HCT116 (cell line): ENCODE data around the gene GTF3C4. TPM values are rescaled to one million over a fixed set of nuclear protein-coding genes. Genes with fewer than 3 reads are reported as not detected.

Experiments used
- ATAC-seq: fragments of 200-7000 bp; cut with Tn5 transposase; 2 replicates; pipeline ENCODE4 v1.9.1; 2020; ENCODE audit warnings: mild to moderate bottlenecking, moderate library complexity
- BruUV-seq: library from RNA; stranded (reverse); fragments of 400-500 nt; replicated peaks from 2 replicates; lab custom pipeline; 2021; lab: Mats Ljungman, UMichigan
- CTCF ChIA-PET: fragments of 300-600 bp; sonication (Branson Sonifier 250); formaldehyde crosslinking; loops from one replicate; lab custom pipeline; 2021; ENCODE audit warnings: antibody characterized with exemption; lab: Charles Lee
- POLR2A ChIA-PET: fragments of 300-600, 350-600 bp; sonication (Branson Sonifier 250); formaldehyde crosslinking; loops from one replicate; lab custom pipeline; 2021; ENCODE audit warnings: antibody characterized with exemption; lab: Charles Lee
- RAD21 ChIA-PET, 2 experiments: fragments of 300-600 bp; sonication (Branson Sonifier 250); formaldehyde crosslinking; loops; one replicate each; lab custom pipeline; 2023; ENCODE audit warnings: low total read pairs in 2 of 2; ENCODE audit not compliant: uncharacterized antibody in 2 of 2, unreplicated experiment in 2 of 2, low non-redundant PET in 1 of 2; lab: Charles Lee
- DNase-seq: peaks from one replicate; pipeline ENCODE4 v3.0.0-alpha.2; 2010; ENCODE audit warnings: low read depth, low spot score
- H2AFZ ChIP-seq: fragments of 200-600 bp; shearing (Covaris generic), sonication (generic); 2 replicates; pipeline ENCODE4 v1.6.1; 2017; ENCODE audit warnings: low read depth, mixed run types, mixed read lengths, antibody characterized with exemption, low read length; ENCODE audit not compliant: poor library complexity, severe bottlenecking
- H3K27ac ChIP-seq: 2 replicates; pipeline ENCODE4 v1.5.1; 2012; ENCODE audit warnings: low read depth, low read length
- H3K27me3 ChIP-seq: fragments of 200-600 bp; sonication (generic); 2 replicates; pipeline ENCODE4 v1.6.1; 2016; ENCODE audit warnings: mixed run types, low read length, mixed read lengths; ENCODE audit not compliant: insufficient read depth
- H3K36me3 ChIP-seq, 2 experiments: fragments of 200-500 bp in 1 of 2; fragments of 200-600 bp in 1 of 2; sonication (Bioruptor generic) in 1 of 2; sonication (generic) in 1 of 2; 2 replicates each; pipeline versions ENCODE4 v1.5.1 to v1.6.1; 2014 to 2016; ENCODE audit warnings: low read length in 2 of 2, inconsistent platforms in 1 of 2, mixed read lengths in 1 of 2, mixed run types in 1 of 2; ENCODE audit not compliant: insufficient read depth in 2 of 2, control insufficient read depth in 1 of 2
- H3K4me1 ChIP-seq, 2 experiments: fragments of 200-600 bp in 1 of 2; sonication (generic) in 1 of 2; 2 replicates each; pipeline versions ENCODE4 v1.5.1 to v1.6.1; 2012 to 2017; ENCODE audit warnings: low read length in 2 of 2, inconsistent platforms in 1 of 2, mild to moderate bottlenecking in 1 of 2, mixed read lengths in 1 of 2, mixed run types in 1 of 2, moderate library complexity in 1 of 2; ENCODE audit not compliant: insufficient read depth in 2 of 2, control insufficient read depth in 1 of 2
- H3K4me2 ChIP-seq: fragments of 200-600 bp; sonication (generic); 2 replicates; pipeline ENCODE4 v1.6.1; 2017; ENCODE audit warnings: mixed run types, low read length, mixed read lengths
- H3K4me3 ChIP-seq, 2 experiments: fragments of 200-600 bp in 1 of 2; sonication (generic) in 1 of 2; replicated peaks in 1 of 2; 2 replicates each; pipeline ENCODE4 v1.5.1; 2011 to 2016; ENCODE audit warnings: low read length in 2 of 2, control low read depth in 1 of 2, low read depth in 1 of 2, mild to moderate bottlenecking in 1 of 2, mixed read lengths in 1 of 2, mixed run types in 1 of 2
- H3K79me2 ChIP-seq: fragments of 200-600 bp; sonication (generic); 2 replicates; pipeline ENCODE4 v1.6.1; 2017; ENCODE audit warnings: mild to moderate bottlenecking, mixed run types, low read length, moderate library complexity, mixed read lengths; ENCODE audit not compliant: insufficient read depth
- H3K9ac ChIP-seq: fragments of 200-600 bp; sonication (generic); 2 replicates; pipeline ENCODE4 v1.6.1; 2016; ENCODE audit warnings: low read length, mixed read lengths
- H3K9me2 ChIP-seq: fragments of 200-600 bp; sonication (generic), shearing (Covaris generic); 2 replicates; pipeline ENCODE4 v1.6.1; 2017; ENCODE audit warnings: mixed run types, mild to moderate bottlenecking, moderate library complexity; ENCODE audit not compliant: insufficient read depth
- H3K9me3 ChIP-seq, 2 experiments: fragments of 200-500 bp in 1 of 2; fragments of 200-600 bp in 1 of 2; sonication (Bioruptor generic) in 1 of 2; sonication (generic) in 1 of 2; 2 replicates each; pipeline ENCODE4 v1.6.1; 2014 to 2017; ENCODE audit warnings: low read length in 2 of 2, mixed read lengths in 2 of 2, inconsistent platforms in 1 of 2, low read depth in 1 of 2, mild to moderate bottlenecking in 1 of 2, mixed run types in 1 of 2, moderate library complexity in 1 of 2; ENCODE audit not compliant: control insufficient read depth in 1 of 2, insufficient read depth in 1 of 2
- H4K20me1 ChIP-seq: fragments of 200-600 bp; sonication (generic), shearing (Covaris generic); 2 replicates; pipeline ENCODE4 v1.6.1; 2017; ENCODE audit warnings: mixed run types, mild to moderate bottlenecking, moderate library complexity; ENCODE audit not compliant: insufficient read depth
- CBX3 ChIP-seq: IDR thresholded peaks from 2 replicates; pipeline ENCODE4 v1.6.1; 2012; ENCODE audit warnings: low read depth
- CEBPB ChIP-seq: IDR thresholded peaks from 2 replicates; pipeline ENCODE4 v1.6.1; 2012; ENCODE audit warnings: low read depth
- ELF1 ChIP-seq: IDR thresholded peaks from 2 replicates; pipeline ENCODE4 v1.6.1; 2012; ENCODE audit warnings: low read depth, borderline replicate concordance
- EZH2 ChIP-seq: fragments of 200-600 bp; sonication (generic); IDR thresholded peaks from 2 replicates; pipeline ENCODE4 v1.6.1; 2017; ENCODE audit warnings: antibody characterized with exemption, mixed run types
- FOSL1 ChIP-seq: IDR thresholded peaks from 2 replicates; pipeline ENCODE4 v1.6.1; 2012; ENCODE audit warnings: low read depth
- JUND ChIP-seq: IDR thresholded peaks from 2 replicates; pipeline ENCODE4 v1.6.1; 2012
- POLR2AphosphoS5 ChIP-seq: IDR thresholded peaks from 2 replicates; pipeline ENCODE4 v1.6.1; 2011; ENCODE audit warnings: mild to moderate bottlenecking, low read depth, low read length, moderate library complexity
- RAD21 ChIP-seq: IDR thresholded peaks from 2 replicates; pipeline ENCODE4 v1.6.1; 2012; ENCODE audit warnings: low read depth, mild to moderate bottlenecking
- SP1 ChIP-seq: IDR thresholded peaks from 2 replicates; pipeline ENCODE4 v1.6.1; 2012; ENCODE audit warnings: low read depth
- TCF7L2 ChIP-seq: IDR thresholded peaks from 2 replicates; pipeline ENCODE4 v1.7.0; 2011; ENCODE audit warnings: borderline replicate concordance, inconsistent platforms; ENCODE audit not compliant: insufficient read depth, insufficient read length; ENCODE audit errors: extremely low read depth
- YY1 ChIP-seq: IDR thresholded peaks from 2 replicates; pipeline ENCODE4 v1.6.1; 2011; ENCODE audit warnings: low read length, low read depth, moderate library complexity, mild to moderate bottlenecking; ENCODE audit not compliant: insufficient replicate concordance; ENCODE audit errors: extremely low read depth
- ZFX ChIP-seq: fragments of 450-650 bp; IDR thresholded peaks from 2 replicates; pipeline ENCODE4 v1.6.1; 2017
- ZNF274 ChIP-seq: fragments of 200-500 bp; sonication (Bioruptor generic); IDR thresholded peaks from 2 replicates; pipeline ENCODE4 v1.6.1; 2014; ENCODE audit warnings: mild to moderate bottlenecking, low read depth, low read length, inconsistent platforms
- intact Hi-C: fragments of 100-400 bp; cut with micrococcal nuclease; formaldehyde crosslinking; loops from 2 replicates; pipeline ENCODE4 v1.10.0; 2022
- total RNA-seq: library from RNA; stranded (reverse); gene quantifications from one replicate; pipeline ENCODE4 v1.2.1, GENCODE V29; 2021; ENCODE audit not compliant: unreplicated experiment
- TF ChIP-seq, protein P1 (sequence below): IDR thresholded peaks from 2 replicates; pipeline ENCODE4 v1.6.1; 2012
- TF ChIP-seq, protein P2 (sequence below), 3 experiments: fragments of 200-600 bp in 1 of 3; sonication (generic) in 1 of 3; IDR thresholded peaks in 2 of 3; conservative IDR thresholded peaks in 1 of 3; 2 replicates each; pipeline ENCODE4 v1.5.1; 2012 to 2017; ENCODE audit warnings: low read depth in 2 of 3, low read length in 2 of 3, antibody characterized with exemption in 1 of 3, borderline replicate concordance in 1 of 3, control low read depth in 1 of 3, mild to moderate bottlenecking in 1 of 3, mixed read lengths in 1 of 3, mixed run types in 1 of 3, moderate library complexity in 1 of 3; ENCODE audit not compliant: insufficient read depth in 1 of 3
- TF ChIP-seq, protein P3 (sequence below): IDR thresholded peaks from 2 replicates; pipeline ENCODE4 v1.6.1; 2012

Gene GTF3C4
- total RNA-seq, 1 experiment from 2014 or later = 26.4 TPM

DNA sequence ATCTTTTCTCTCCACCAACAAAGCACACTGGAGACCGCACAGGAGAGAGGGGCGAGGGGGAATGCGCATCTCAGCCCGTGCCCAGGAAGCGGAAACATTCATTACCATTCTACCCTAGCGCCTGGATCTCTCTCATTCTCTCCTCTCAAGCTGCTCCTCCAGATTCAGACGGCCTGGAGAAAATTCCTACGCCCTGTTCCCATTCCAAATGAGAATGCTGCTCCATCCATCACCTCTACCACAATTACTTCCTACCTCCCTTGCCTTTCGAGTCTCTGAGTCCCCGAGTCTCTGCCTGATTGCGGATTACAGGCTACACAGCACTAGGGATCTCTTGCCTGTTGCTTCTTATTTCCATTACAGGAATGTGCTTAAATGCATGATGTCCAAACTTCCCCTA is 7.1 kb upstream of the GTF3C4 start:
- H3K4me2 ChIP-seq = no peak overlapping the region
- H3K9me3 ChIP-seq = no peaks in the 10 kb centered on the region
- H3K36me3 ChIP-seq = peaks cover 23 to 24% of the 10 kb centered on the region in 2 experiments; a peak in 3 of 4 replicates
- H4K20me1 ChIP-seq = no peaks in the 10 kb centered on the region
- ChIA-PET POLR2A (no interaction called here), CTCF (no interaction called here), RAD21 (no interaction called here)
- DNase-seq (no peak), ATAC-seq (no peak)
- H3K27ac ChIP-seq = no peak overlapping the region
- H3K9ac ChIP-seq = no peak overlapping the region
- H3K79me2 ChIP-seq = peaks cover 88% of the 10 kb centered on the region
- no TSS peak for BruUV-seq
- H2AFZ ChIP-seq = no peak overlapping the region
- no peaks in the 10 kb centered on the region for H3K4me1 ChIP-seq
- H3K4me3 ChIP-seq = no peak overlapping the region
- H3K27me3 ChIP-seq = no peaks in the 10 kb centered on the region
- intact Hi-C loops = no loop called here
- no peaks in the 10 kb centered on the region for H3K9me2 ChIP-seq
- TF ChIP-seq SP1 (no peak), TCF7L2 (no peak), ELF1 (no peak), CBX3 (no peak), CEBPB (no peak), JUND (no peak), YY1 (no peak), ZNF274 (no peak), EZH2 (no peak), ZFX (no peak), FOSL1 (no peak), RAD21 (no peak), POLR2AphosphoS5 (no peak)
- TF ChIP-seq, protein P1, sequence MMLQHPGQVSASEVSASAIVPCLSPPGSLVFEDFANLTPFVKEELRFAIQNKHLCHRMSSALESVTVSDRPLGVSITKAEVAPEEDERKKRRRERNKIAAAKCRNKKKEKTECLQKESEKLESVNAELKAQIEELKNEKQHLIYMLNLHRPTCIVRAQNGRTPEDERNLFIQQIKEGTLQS = no peak
- TF ChIP-seq, protein P2, sequence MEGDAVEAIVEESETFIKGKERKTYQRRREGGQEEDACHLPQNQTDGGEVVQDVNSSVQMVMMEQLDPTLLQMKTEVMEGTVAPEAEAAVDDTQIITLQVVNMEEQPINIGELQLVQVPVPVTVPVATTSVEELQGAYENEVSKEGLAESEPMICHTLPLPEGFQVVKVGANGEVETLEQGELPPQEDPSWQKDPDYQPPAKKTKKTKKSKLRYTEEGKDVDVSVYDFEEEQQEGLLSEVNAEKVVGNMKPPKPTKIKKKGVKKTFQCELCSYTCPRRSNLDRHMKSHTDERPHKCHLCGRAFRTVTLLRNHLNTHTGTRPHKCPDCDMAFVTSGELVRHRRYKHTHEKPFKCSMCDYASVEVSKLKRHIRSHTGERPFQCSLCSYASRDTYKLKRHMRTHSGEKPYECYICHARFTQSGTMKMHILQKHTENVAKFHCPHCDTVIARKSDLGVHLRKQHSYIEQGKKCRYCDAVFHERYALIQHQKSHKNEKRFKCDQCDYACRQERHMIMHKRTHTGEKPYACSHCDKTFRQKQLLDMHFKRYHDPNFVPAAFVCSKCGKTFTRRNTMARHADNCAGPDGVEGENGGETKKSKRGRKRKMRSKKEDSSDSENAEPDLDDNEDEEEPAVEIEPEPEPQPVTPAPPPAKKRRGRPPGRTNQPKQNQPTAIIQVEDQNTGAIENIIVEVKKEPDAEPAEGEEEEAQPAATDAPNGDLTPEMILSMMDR (IDR thresholded peaks at IDR 0.05 in 2 of 3, conservative IDR thresholded peaks at IDR 0.05 in 1 of 3; ENCODE audit: borderline replicate concordance in 1 of 3, insufficient read depth in 1 of 3, low read depth in 2 of 3, low read length in 2 of 3) = no peak
- TF ChIP-seq, protein P3, sequence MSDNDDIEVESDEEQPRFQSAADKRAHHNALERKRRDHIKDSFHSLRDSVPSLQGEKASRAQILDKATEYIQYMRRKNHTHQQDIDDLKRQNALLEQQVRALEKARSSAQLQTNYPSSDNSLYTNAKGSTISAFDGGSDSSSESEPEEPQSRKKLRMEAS = no peak
